RWPE2 (cell line): Measurements from ENCODE around the gene GSG1L.

Experiments
- ATAC-seq: fragments of 200-7000 bp; cut with Tn5 transposase; 3 replicates; pipeline ENCODE4 v1.9.1; 2021; ENCODE audit warnings: low read depth
- DNase-seq: peaks from one replicate; pipeline ENCODE4 v3.0.0-alpha.2; 2020; ENCODE audit warnings: low spot score
- H3K27ac ChIP-seq: fragments of 450-650 bp; 2 replicates; pipeline ENCODE4 v1.5.1; 2017; ENCODE audit warnings: mild to moderate bottlenecking; ENCODE audit not compliant: poor library complexity, severe bottlenecking
- H3K27me3 ChIP-seq: fragments of 250-450 bp; sonication (Bioruptor Pico); 2 replicates; pipeline ENCODE4 v1.5.1; 2021; ENCODE audit warnings: mild to moderate bottlenecking, moderate library complexity; ENCODE audit not compliant: insufficient read depth, poor library complexity, severe bottlenecking
- H3K36me3 ChIP-seq: fragments of 250-450 bp; sonication (Bioruptor Pico); 2 replicates; pipeline ENCODE4 v1.5.1; 2020; ENCODE audit warnings: low read depth, mild to moderate bottlenecking, moderate library complexity
- H3K4me1 ChIP-seq: fragments of 250-450 bp; sonication (Bioruptor Pico); 2 replicates; pipeline ENCODE4 v1.5.1; 2021; ENCODE audit warnings: mild to moderate bottlenecking, moderate library complexity; ENCODE audit not compliant: insufficient read depth, poor library complexity, severe bottlenecking
- H3K4me3 ChIP-seq: fragments of 250-450 bp; sonication (Bioruptor Pico); 2 replicates; pipeline ENCODE4 v1.5.1; 2021; ENCODE audit warnings: mild to moderate bottlenecking, moderate library complexity; ENCODE audit not compliant: severe bottlenecking
- H3K9me3 ChIP-seq: fragments of 250-450 bp; sonication (Bioruptor Pico); 2 replicates; pipeline ENCODE4 v1.5.1; 2021; ENCODE audit warnings: mild to moderate bottlenecking, moderate library complexity; ENCODE audit not compliant: severe bottlenecking
- TF ChIP-seq, protein P1 (sequence below): fragments of 450-650 bp; IDR thresholded peaks from one replicate; pipeline ENCODE4 v1.5.1; 2017; ENCODE audit warnings: mild to moderate bottlenecking, moderate library complexity; ENCODE audit not compliant: poor library complexity, severe bottlenecking

Gene GSG1L

DNA sequence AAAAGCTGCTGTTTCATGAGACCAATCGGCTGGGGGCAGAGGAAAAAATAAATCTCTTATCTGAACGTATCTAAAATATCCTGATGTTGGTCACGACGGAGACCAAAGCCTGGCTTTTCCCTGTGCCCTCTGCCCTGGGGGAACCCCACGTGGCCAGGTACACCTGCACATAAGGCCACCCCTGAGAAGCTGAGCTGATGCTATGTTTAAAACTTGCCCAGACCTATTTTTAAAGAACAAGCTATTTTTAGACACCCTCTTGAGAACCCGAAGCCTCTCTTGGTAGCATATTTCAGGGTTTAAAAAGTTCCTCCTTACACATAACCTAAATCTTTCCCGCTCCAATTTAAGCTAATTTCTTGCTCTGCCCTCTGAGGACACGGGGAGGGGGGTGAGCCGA, 210.4 kb downstream of the GSG1L start:
- Histone ChIP-seq H3K36me3 (no peaks in the 10 kb centered on the region), H3K4me1 (no peaks in the 10 kb centered on the region), H3K27ac (no peak overlapping the region), H3K9me3 (no peaks in the 10 kb centered on the region), H3K4me3 (no peak overlapping the region), H3K27me3 (peaks cover 21% of the 10 kb centered on the region)
- DNase-seq (peak; percentile 14), ATAC-seq (no peak)
- TF ChIP-seq, protein P1, sequence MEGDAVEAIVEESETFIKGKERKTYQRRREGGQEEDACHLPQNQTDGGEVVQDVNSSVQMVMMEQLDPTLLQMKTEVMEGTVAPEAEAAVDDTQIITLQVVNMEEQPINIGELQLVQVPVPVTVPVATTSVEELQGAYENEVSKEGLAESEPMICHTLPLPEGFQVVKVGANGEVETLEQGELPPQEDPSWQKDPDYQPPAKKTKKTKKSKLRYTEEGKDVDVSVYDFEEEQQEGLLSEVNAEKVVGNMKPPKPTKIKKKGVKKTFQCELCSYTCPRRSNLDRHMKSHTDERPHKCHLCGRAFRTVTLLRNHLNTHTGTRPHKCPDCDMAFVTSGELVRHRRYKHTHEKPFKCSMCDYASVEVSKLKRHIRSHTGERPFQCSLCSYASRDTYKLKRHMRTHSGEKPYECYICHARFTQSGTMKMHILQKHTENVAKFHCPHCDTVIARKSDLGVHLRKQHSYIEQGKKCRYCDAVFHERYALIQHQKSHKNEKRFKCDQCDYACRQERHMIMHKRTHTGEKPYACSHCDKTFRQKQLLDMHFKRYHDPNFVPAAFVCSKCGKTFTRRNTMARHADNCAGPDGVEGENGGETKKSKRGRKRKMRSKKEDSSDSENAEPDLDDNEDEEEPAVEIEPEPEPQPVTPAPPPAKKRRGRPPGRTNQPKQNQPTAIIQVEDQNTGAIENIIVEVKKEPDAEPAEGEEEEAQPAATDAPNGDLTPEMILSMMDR = no peak

DNA sequence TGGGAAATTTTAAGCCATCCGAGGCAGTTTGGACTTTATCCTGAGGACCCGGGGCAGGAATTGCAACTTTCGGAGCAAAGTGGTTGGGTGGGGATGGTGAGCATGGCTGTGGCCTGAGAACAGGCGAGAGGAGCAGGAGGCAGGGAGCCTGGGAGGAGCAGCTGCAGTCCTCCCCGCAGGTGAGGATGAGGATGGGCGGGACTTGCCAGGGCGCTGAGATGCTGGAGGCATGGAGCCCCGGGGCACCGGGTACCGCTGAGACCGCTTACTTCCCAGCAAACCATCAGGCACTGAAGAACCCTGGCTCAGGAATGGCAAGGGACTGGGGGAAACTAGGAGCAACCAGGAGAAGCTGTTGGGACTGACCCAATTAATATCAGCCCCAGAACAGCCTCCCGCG, 210.8 kb downstream of the GSG1L start:
- Histone ChIP-seq H3K4me1 (no peaks in the 10 kb centered on the region), H3K27ac (no peak overlapping the region), H3K9me3 (no peaks in the 10 kb centered on the region), H3K4me3 (no peak overlapping the region), H3K27me3 (peaks cover 21% of the 10 kb centered on the region), H3K36me3 (no peaks in the 10 kb centered on the region)
- DNase-seq = peak; percentile 35
- TF ChIP-seq, protein P1 = no peak
- no peak for ATAC-seq

DNA sequence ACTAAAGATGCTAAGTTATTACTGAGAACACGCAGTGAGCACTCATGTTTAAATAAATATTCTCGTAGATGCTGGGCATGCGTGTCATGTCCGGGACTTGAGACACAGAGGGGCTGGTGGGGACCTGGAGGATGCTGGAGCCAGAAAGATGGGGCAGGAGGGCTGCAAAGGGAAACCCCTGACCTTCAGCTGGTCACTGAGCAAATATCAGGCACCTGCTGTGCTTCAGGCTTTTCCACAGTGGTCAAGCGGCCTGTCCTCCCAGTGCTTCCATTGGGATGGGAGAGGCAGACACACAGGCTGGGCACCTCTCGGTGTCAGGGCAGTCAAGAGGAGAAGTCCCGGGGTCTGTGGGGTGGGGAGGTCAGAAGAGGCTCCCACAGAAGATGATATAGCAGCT, 211.4 kb downstream of the GSG1L start:
- Histone ChIP-seq H3K36me3 (no peaks in the 10 kb centered on the region), H3K4me3 (no peak overlapping the region), H3K27me3 (peaks cover 21% of the 10 kb centered on the region), H3K27ac (no peak overlapping the region), H3K4me1 (no peaks in the 10 kb centered on the region), H3K9me3 (no peaks in the 10 kb centered on the region)
- TF ChIP-seq, protein P1 = no peak
- DNase-seq (no peak), ATAC-seq (no peak)

DNA sequence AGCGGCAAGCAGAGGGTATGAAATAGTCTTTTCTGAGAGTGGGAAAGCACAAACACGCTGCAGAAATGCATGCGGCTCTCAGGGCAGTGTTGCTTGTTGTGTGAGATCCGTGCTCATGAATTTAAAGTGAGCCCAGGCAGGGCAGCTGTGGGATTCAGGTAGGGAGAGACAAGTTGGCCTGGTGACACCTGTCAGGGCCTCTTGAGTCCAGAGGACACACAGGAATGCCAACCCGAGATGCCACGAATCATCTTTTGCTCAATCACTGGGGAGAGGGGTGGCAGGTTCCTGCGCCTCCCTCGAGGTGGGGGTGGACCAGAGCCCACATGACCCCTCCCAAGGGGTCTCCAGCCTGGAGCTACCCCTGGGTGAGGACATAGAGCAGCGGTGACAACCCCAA, 211.9 kb downstream of the GSG1L start:
- ATAC-seq (no peak), DNase-seq (peak; percentile 9)
- no peak overlapping the region for H3K27ac ChIP-seq
- H3K4me1 ChIP-seq = no peaks in the 10 kb centered on the region
- H3K27me3 ChIP-seq = peaks cover 21% of the 10 kb centered on the region
- TF ChIP-seq, protein P1 = no peak
- H3K36me3 ChIP-seq = no peaks in the 10 kb centered on the region
- no peak overlapping the region for H3K4me3 ChIP-seq
- H3K9me3 ChIP-seq = no peaks in the 10 kb centered on the region

DNA sequence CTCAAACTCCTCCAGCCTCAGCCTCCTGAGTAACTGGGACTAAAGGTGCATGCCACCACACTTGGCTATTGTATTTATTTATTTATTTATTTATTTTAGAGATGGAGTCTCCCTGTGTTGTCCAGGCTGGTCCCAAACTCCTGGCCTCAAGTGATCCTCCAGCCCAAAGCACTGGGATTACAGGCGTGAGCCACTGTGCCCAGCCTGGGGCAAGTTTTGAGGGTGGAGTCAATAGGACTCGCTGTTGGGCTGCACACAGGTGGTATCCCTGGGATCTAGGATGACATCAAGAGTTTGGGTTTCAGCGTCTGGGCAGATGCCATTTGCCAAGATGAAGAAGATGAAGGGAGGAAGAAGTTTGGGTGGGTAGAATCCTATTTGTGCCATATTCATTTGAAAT, 213.9 kb downstream of the GSG1L start:
- Histone ChIP-seq H3K4me1 (no peaks in the 10 kb centered on the region), H3K9me3 (no peaks in the 10 kb centered on the region), H3K4me3 (no peak overlapping the region), H3K27me3 (peaks cover 21% of the 10 kb centered on the region), H3K27ac (no peak overlapping the region), H3K36me3 (no peaks in the 10 kb centered on the region)
- ATAC-seq (no peak), DNase-seq (peak; percentile 8)
- TF ChIP-seq, protein P1 = no peak
